Measurements from ENCODE around the gene INTS3. TPM values are rescaled to one million over a fixed set of nuclear protein-coding genes. Genes with fewer than 3 reads are reported as not detected.

Gene INTS3
- total and polyA plus RNA-seq, 2 of the 8 experiments (the other 6 are each of a cell fraction or from before 2014, with no cell fraction given) = 66.8 to 93.2 TPM

DNA sequence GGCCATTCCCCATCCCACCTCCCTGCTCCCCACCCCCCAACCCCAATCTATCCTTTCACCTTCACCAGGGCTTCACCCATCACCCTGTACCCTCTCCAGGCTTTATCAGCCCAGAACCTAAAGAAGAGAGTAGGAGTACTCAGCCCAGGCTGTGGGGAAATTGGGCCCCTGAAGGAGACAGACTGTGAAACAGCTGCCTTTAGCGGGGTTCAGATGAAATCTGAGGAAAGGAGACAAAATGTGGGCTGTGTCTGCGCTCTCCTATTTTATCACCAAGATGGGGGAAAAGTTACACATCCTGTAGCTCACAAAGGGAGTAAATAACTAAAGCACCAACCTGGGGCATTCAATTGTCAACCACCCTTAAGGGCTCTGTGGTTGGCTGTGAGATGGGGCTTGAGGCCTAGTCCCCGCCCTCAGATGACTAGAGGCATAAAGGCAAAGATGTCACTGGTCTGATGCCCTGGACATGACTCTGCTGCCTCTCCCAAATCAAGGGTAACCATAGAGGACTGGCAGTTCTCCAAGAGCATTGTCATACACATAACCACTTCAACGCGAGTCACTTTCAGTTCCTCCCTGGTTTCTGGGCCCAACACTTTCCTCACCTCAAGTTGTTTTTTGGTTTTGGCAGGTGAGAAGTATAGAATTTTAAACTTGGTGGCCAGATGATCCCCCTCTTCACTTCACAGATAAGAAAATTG, 77.3 kb downstream of the INTS3 start:
- Histone ChIP-seq H3K27me3 (replicated peaks in 1 of 4; ENCODE audit: control insufficient read depth in 3 of 4, extremely low read depth in 1 of 4, insufficient read depth in 3 of 4, low read length in 3 of 4) (no peaks in the 10 kb centered on the region), H3K14ac (ENCODE audit: insufficient read length) (no peak overlapping the region), H3K9me3 (ENCODE audit: insufficient read depth in 2 of 2, low read depth in 1 of 2, low read length in 1 of 2) (no peaks in the 10 kb centered on the region), H2BK15ac (ENCODE audit: low read length) (no peak overlapping the region), H2AK5ac (ENCODE audit: low read depth, low read length) (no peak overlapping the region), H2BK120ac (replicated peaks; ENCODE audit: low read depth, low read length) (no peak overlapping the region), H4K5ac (ENCODE audit: insufficient read length, low read depth, low read length) (no peak overlapping the region), H3K18ac (ENCODE audit: extremely low read depth, low read length) (no peak overlapping the region), H2BK12ac (ENCODE audit: low read depth, low read length) (no peak overlapping the region), H3K4me2 (ENCODE audit: insufficient read depth in 1 of 2, low read depth in 2 of 2, low read length in 2 of 2) (no peak overlapping the region), H3K79me1 (ENCODE audit: low read depth, low read length) (0 out of 2 replicates have a peak, but pooled peaks cover 2% of the 10 kb centered on the region), H3K4me1 (replicated peaks in 1 of 4; ENCODE audit: control insufficient read depth in 3 of 4, insufficient read depth in 4 of 4, low read length in 3 of 4) (no peaks in the 10 kb centered on the region), H4K8ac (ENCODE audit: extremely low read depth, insufficient read depth, low read length) (no peak overlapping the region), H3K56ac (replicated peaks; ENCODE audit: insufficient read length, low read depth, low read length) (no peak overlapping the region), H4K20me1 (replicated peaks in 1 of 2; ENCODE audit: control insufficient read depth in 1 of 2, insufficient read depth in 2 of 2, low read length in 2 of 2) (peaks cover 0 to 5% of the 10 kb centered on the region in 2 experiments), H3K23me2 (ENCODE audit: low read depth, low read length) (no peaks in the 10 kb centered on the region), H2BK5ac (ENCODE audit: low read depth, low read length) (no peak overlapping the region), H3K27ac (ENCODE audit: low read depth, low read length) (no peak overlapping the region), H3K36me3 (ENCODE audit: control insufficient read depth in 2 of 4, insufficient read depth in 4 of 4, low read length in 3 of 4) (peaks cover 3 to 19% (median 15%) of the 10 kb centered on the region in 4 experiments; a peak in 7 of 8 replicates), H3K23ac (ENCODE audit: insufficient read length) (no peak overlapping the region), H3K9ac (replicated peaks in 1 of 4; ENCODE audit: extremely low read depth in 1 of 4, low read depth in 3 of 4, low read length in 3 of 4) (no peak overlapping the region), H2BK20ac (ENCODE audit: low read length) (no peak overlapping the region), H3K79me2 (ENCODE audit: control insufficient read depth in 1 of 2, insufficient read depth in 2 of 2, low read length in 2 of 2) (no peaks in the 10 kb centered on the region), H2AFZ (ENCODE audit: low read length) (no peak overlapping the region), H3K4ac (replicated peaks; ENCODE audit: insufficient read length, low read depth, low read length) (no peak overlapping the region), H4K91ac (replicated peaks; ENCODE audit: insufficient read length, low read length) (no peak overlapping the region), H3K4me3 (ENCODE audit: extremely low read depth in 1 of 4, insufficient read depth in 2 of 4, low read depth in 3 of 4, low read length in 4 of 4) (no peak overlapping the region)
- WGBS, 2 experiments (ENCODE audit: extremely low coverage in 1 of 2, insufficient coverage in 1 of 2, insufficient read length in 1 of 2, insufficient replicate concordance in 2 of 2, low coverage in 1 of 2, low lambda C conversion rate in 2 of 2, missing lambda C conversion rate in 1 of 2) = 98% methylated on average over 5 of the region's 5 CpGs; no CpG with 5 or more reads in 1 of the 2 experiments
- FAIRE-seq (no peak), DNase-seq (ENCODE audit: low read depth in 1 of 2, low spot score in 2 of 2) (no peak)
- POLR2A ChIA-PET (ENCODE audit: partially characterized antibody) = interaction anchor here (0.6 to 15.1 kb wide), 7 partner anchors 11 to 188 kb away, joined by 3 to 153 read pairs (median 4); partner anchors contain the start of genes JTB and RPS27
- CTCF ChIA-PET (ENCODE audit: partially characterized antibody) = interaction anchor here (1.0 to 3.2 kb wide), 4 partner anchors 8 to 291 kb away, joined by 3 to 16 read pairs (median 5); partner anchors contain the start of gene DENND4B

Measured in H1 (cell line).